Measurements from ENCODE around the gene ZNF660.

GRCh38 chr3:44576613-44577012 is 8.2 kb upstream of the ZNF660 start:
- TF ChIP-seq POLR2AphosphoS5 (IDR thresholded peaks at IDR 0.05; ENCODE audit: low read depth, low read length) (no peak), TAF1 (IDR thresholded peaks at IDR 0.05; ENCODE audit: low read depth, low read length) (no peak), POU2F2 (IDR thresholded peaks at IDR 0.05; ENCODE audit: low read depth, low read length) (no peak), POLR2A (IDR thresholded peaks at IDR 0.05; ENCODE audit: low read depth, low read length) (no peak)

Measured in GM12891 (cell line).